ENCODE results near the gene CLDND2.

Gene CLDND2

GRCh38 chr19:51380379-51380778, 11.6 kb upstream of the CLDND2 start:
- no peak for DNase-seq

- no peak for DNase-seq
These were observed 8.6 kb upstream of the CLDND2 start for GRCh38 chr19:51377422-51377821.

- no peak for DNase-seq
These were observed 6.9 kb upstream of the CLDND2 start for GRCh38 chr19:51375504-51376221.

- DNase-seq = peak; percentile 14 to 31 (median 16)
These were observed 4.1 kb upstream of the CLDND2 start, which contains the start of gene NKG7 for GRCh38 chr19:51372649-51373504. Gene NKG7, minus strand, starts transcription at chr19:51372654. Its CDS starts 119 bp downstream, at chr19:51372535.

- no peak for DNase-seq
These were observed 3.3 kb upstream of the CLDND2 start for GRCh38 chr19:51372021-51372648.

GRCh38 chr19:51371186-51371690, 2.4 kb upstream of the CLDND2 start:
- no peak for DNase-seq

- no peak for DNase-seq
These were observed 1.4 kb upstream of the CLDND2 start for GRCh38 chr19:51370230-51370629.

GRCh38 chr19:51367565-51368365, 1.0 kb downstream of the CLDND2 start:
- peak; percentile 85 to 98 (median 91) for DNase-seq

- no peak for DNase-seq
These were observed 1.6 kb downstream of the CLDND2 start for GRCh38 chr19:51367255-51367564.

GRCh38 chr19:51366389-51367254, 2.2 kb downstream of the CLDND2 start:
- peak; percentile 81 to 87 (median 84) for DNase-seq

- DNase-seq = no peak
These were observed 2.8 kb downstream of the CLDND2 start, which contains the start of gene ETFB for GRCh38 chr19:51365965-51366388. Gene ETFB, minus strand, starts transcription at chr19:51366388. Its CDS starts 62 bp downstream, at chr19:51366326.

GRCh38 chr19:51365211-51365964, 3.4 kb downstream of the CLDND2 start:
- DNase-seq = no peak

- DNase-seq = no peak
These were observed 4.3 kb downstream of the CLDND2 start for GRCh38 chr19:51364200-51365106.

GRCh38 chr19:51361239-51361638, 7.6 kb downstream of the CLDND2 start:
- DNase-seq = no peak

- no peak for DNase-seq
These were observed 9.5 kb downstream of the CLDND2 start for GRCh38 chr19:51359294-51359693.

GRCh38 chr19:51357952-51358351, 10.9 kb downstream of the CLDND2 start:
- DNase-seq = no peak

GRCh38 chr19:51356159-51356801, 12.5 kb downstream of the CLDND2 start:
- DNase-seq = no peak

GRCh38 chr19:51354742-51355148, 14.1 kb downstream of the CLDND2 start:
- DNase-seq = no peak
